ENCODE measurements around the gene GPR18. TPM values are rescaled to one million over a fixed set of nuclear protein-coding genes. Genes with fewer than 3 reads are reported as not detected.

Gene GPR18
- total RNA-seq, 1 donor from 2014 or later, result not detected

- DNase-seq (ENCODE audit: low read depth), result no peak
- Histone ChIP-seq H3K36me3 (ENCODE audit: control insufficient read depth, insufficient read depth, low read length) (no peaks in the 10 kb centered on the region), H3K27me3 (ENCODE audit: control insufficient read depth, insufficient read depth, low read length) (no peaks in the 10 kb centered on the region), H3K4me3 (ENCODE audit: low read depth, low read length) (no peak overlapping the region)
- TF ChIP-seq CTCF (IDR thresholded peaks at IDR 0.05; ENCODE audit: insufficient read depth, low read length, poor library complexity, severe bottlenecking), result no peak
These were observed 2.0 kb upstream of the GPR18 start for GRCh38 chr13:99260216-99260615.

DNA sequence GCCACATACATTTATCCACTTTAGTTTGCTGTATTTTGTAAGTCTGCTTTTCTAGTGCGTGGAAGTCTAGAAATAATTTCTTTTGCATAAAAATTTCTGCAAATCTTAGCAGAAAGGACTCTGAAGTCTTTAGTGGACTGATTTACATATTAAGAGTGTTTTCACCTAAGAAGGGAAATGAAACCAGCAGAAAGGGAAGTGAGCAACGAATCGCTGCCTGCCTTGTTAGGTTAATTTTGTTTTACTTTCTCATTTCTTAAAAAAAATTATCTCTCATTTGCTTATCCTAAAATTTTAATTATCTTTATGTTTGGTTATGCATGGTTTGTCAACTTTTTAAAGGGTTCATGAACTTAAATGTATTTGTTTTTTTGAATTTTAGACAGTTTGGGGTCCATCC lies 767 bp upstream of the GPR18 start:
- TF ChIP-seq CTCF (IDR thresholded peaks at IDR 0.05; ENCODE audit: insufficient read depth, low read length, poor library complexity, severe bottlenecking), result no peak
- no peak for DNase-seq (ENCODE audit: low read depth)
- H3K4me3 ChIP-seq (ENCODE audit: low read depth, low read length), result no peak overlapping the region
- H3K27me3 ChIP-seq (ENCODE audit: control insufficient read depth, insufficient read depth, low read length), result no peaks in the 10 kb centered on the region
- no peaks in the 10 kb centered on the region for H3K36me3 ChIP-seq (ENCODE audit: control insufficient read depth, insufficient read depth, low read length)

DNA sequence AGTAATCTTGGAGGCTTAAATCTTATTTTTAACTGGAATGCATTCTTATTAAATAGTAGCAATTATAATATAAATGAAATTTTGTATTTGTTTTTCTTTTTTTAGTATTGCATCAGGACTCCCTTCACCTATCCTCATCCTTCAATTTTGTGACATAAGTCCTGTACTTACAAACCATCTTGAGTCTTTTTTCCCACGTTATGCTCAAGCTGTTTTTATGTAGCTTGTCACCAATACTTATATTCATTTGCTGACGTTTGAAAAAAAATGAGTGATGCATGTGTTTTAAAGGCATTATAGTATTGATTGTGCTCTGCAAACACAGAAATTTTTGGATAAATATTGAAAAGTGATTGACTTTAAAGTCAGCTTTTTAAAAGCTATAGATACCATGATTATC lies 888 bp downstream of the GPR18 start:
- H3K36me3 ChIP-seq (ENCODE audit: control insufficient read depth, insufficient read depth, low read length), result no peaks in the 10 kb centered on the region
- TF ChIP-seq CTCF (IDR thresholded peaks at IDR 0.05; ENCODE audit: insufficient read depth, low read length, poor library complexity, severe bottlenecking), result no peak
- H3K4me3 ChIP-seq (ENCODE audit: low read depth, low read length), result no peak overlapping the region
- no peaks in the 10 kb centered on the region for H3K27me3 ChIP-seq (ENCODE audit: control insufficient read depth, insufficient read depth, low read length)
- no peak for DNase-seq (ENCODE audit: low read depth)

GRCh38 chr13:99256709-99257108 lies 1.5 kb downstream of the GPR18 start:
- H3K27me3 ChIP-seq (ENCODE audit: control insufficient read depth, insufficient read depth, low read length), result no peaks in the 10 kb centered on the region
- DNase-seq (ENCODE audit: low read depth), result no peak
- no peaks in the 10 kb centered on the region for H3K36me3 ChIP-seq (ENCODE audit: control insufficient read depth, insufficient read depth, low read length)
- TF ChIP-seq CTCF (IDR thresholded peaks at IDR 0.05; ENCODE audit: insufficient read depth, low read length, poor library complexity, severe bottlenecking), result no peak
- H3K4me3 ChIP-seq (ENCODE audit: low read depth, low read length), result no peak overlapping the region

- Histone ChIP-seq H3K36me3 (ENCODE audit: control insufficient read depth, insufficient read depth, low read length) (no peaks in the 10 kb centered on the region), H3K27me3 (ENCODE audit: control insufficient read depth, insufficient read depth, low read length) (no peaks in the 10 kb centered on the region), H3K4me3 (ENCODE audit: low read depth, low read length) (no peak overlapping the region)
- no peak for DNase-seq (ENCODE audit: low read depth)
- no peak for TF ChIP-seq CTCF (IDR thresholded peaks at IDR 0.05; ENCODE audit: insufficient read depth, low read length, poor library complexity, severe bottlenecking)
These were observed 1.9 kb downstream of the GPR18 start for GRCh38 chr13:99256283-99256682.

DNA sequence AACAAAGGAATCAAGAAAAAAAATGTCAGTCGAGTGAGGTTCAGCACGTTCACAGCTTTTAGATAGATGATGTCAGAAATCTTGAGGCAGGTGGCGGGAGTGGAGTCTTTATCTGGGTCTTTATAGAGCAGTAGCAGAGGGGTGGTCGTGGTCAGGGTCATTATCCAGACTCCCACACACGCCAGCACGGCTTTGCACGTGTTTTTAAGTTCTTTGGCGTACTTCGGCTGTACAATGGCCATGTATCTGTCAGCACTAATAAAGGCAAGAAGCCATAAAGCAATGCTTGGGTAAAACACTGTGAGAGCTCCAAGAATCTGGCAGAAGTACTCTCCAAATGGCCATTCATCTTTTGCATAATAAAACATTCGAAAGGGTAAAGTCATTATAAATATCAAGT lies 2.9 kb downstream of the GPR18 start:
- H3K27me3 ChIP-seq (ENCODE audit: control insufficient read depth, insufficient read depth, low read length), result no peaks in the 10 kb centered on the region
- DNase-seq (ENCODE audit: low read depth), result no peak
- no peaks in the 10 kb centered on the region for H3K36me3 ChIP-seq (ENCODE audit: control insufficient read depth, insufficient read depth, low read length)
- H3K4me3 ChIP-seq (ENCODE audit: low read depth, low read length), result no peak overlapping the region
- TF ChIP-seq CTCF (IDR thresholded peaks at IDR 0.05; ENCODE audit: insufficient read depth, low read length, poor library complexity, severe bottlenecking), result no peak
